ENCODE measurements around the gene ADAMTS2. TPM values are rescaled to one million over a fixed set of nuclear protein-coding genes. Genes with fewer than 3 reads are reported as not detected.

The ADAMTS2 gene
- total RNA-seq, 1 experiment from 2014 or later, result not detected

DNA sequence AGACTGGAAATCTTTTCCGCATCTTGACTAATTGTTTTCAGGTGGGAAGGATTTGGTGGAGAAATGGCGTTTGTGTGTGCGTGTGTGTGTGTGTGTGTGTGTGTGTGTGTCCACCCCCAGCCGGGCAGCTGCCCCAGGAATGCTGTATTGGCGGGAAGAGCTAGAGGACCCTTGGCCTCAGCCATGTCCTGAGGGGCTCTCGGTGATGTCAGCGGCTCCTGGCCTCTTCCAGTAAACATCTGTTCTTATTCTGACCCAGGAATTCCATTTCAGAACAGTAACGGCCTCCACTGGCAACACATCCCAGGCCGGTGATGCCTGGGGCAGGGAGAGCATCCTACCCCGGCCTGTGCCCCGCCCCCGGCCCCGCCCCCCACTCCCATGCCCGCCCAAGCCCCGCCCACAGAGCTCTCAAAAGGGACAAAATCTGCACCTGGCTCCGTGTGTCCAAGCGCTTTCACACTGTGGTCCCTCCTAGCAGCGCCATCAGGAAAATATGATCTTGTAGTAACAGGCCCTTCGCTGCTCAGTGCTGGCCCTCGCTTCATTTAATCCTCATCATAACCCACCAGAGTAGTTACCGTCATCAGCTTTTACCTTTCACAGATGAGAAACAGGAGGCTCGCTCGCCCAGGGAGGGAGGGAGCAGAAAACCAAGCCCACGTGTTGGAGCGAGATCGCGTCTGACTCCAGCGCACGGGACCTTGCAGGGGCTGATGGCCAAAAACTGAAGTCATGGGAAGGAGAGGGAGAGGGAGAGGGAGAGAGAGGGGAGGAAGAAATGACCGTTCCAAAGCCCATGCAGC, 18.9 kb downstream of the ADAMTS2 start:
- POLR2A ChIA-PET (ENCODE audit: unreplicated experiment), result no interaction called here
- ATAC-seq, result no peak

DNA sequence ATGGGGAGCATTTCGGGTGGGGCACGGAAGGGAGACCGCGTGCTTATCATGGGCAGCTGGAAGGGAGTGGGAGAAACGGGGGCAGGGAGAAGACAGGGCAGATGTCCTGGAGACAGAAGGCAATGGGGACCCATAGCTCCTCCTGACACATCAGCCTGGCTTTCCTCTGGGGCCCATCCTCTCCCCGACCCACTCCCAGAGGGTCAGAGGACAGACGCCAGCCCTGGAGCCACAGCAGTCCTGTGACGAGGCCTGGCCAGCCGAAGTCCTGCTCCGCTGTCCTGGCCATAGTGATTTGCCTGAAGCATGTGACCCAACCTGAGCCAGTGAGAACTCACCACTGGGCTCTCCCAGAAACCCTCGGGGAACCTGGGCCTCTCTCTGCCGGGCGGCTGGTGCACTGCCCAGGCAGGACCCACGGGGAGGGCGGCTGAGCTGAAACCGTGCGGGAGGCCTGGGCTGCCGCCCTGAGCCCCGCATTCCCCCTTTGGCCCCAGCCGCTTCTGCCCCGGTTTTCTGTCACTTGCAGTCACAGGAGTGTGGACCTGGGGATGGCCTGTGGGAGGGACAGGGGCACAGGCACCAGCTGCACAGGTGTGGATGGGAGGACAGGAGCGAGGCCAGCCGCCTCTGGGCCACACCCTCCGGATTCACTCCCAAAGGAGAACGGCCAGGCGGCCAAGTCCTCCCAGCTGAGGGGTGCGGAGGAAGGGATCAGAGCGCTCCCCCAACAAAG, 19.8 kb downstream of the ADAMTS2 start:
- TF ChIP-seq EZH2 (IDR thresholded peaks at IDR 0.05; ENCODE audit: low read length, unreplicated experiment) (no peak), EZH2phosphoT487 (IDR thresholded peaks at IDR 0.05; ENCODE audit: borderline replicate concordance, low read length) (no peak)
- TF ChIP-seq, protein P1, sequence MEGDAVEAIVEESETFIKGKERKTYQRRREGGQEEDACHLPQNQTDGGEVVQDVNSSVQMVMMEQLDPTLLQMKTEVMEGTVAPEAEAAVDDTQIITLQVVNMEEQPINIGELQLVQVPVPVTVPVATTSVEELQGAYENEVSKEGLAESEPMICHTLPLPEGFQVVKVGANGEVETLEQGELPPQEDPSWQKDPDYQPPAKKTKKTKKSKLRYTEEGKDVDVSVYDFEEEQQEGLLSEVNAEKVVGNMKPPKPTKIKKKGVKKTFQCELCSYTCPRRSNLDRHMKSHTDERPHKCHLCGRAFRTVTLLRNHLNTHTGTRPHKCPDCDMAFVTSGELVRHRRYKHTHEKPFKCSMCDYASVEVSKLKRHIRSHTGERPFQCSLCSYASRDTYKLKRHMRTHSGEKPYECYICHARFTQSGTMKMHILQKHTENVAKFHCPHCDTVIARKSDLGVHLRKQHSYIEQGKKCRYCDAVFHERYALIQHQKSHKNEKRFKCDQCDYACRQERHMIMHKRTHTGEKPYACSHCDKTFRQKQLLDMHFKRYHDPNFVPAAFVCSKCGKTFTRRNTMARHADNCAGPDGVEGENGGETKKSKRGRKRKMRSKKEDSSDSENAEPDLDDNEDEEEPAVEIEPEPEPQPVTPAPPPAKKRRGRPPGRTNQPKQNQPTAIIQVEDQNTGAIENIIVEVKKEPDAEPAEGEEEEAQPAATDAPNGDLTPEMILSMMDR (conservative IDR thresholded peaks at IDR 0.05; ENCODE audit: low read depth, low read length), result no peak
- Histone ChIP-seq H3K9me2 (replicated peaks; ENCODE audit: low read length) (no peaks in the 10 kb centered on the region), H2AFZ (ENCODE audit: low read length) (no peak overlapping the region), H4K20me1 (ENCODE audit: low read length) (no peaks in the 10 kb centered on the region), H3K27ac (ENCODE audit: low read length) (no peak overlapping the region), H3K27me3 (ENCODE audit: low read length) (peaks cover 55% of the 10 kb centered on the region), H3K4me1 (ENCODE audit: insufficient read depth, low read length) (no peaks in the 10 kb centered on the region), H3K4me2 (ENCODE audit: low read length) (no peak overlapping the region), H3K9me3 (ENCODE audit: low read length) (no peaks in the 10 kb centered on the region), H3K79me2 (ENCODE audit: low read length) (no peaks in the 10 kb centered on the region), H3K4me3 (ENCODE audit: low read length) (no peak overlapping the region), H3F3A (ENCODE audit: low read length, unreplicated experiment) (no peaks in the 10 kb centered on the region), H3K36me3 (ENCODE audit: low read depth, low read length) (no peaks in the 10 kb centered on the region), H3K9ac (ENCODE audit: low read length) (no peak overlapping the region)
- ChIA-PET CTCF (no interaction called here), POLR2A (ENCODE audit: unreplicated experiment) (no interaction called here)
- ATAC-seq (no peak), DNase-seq (no peak)
- BruUV-seq (replicated peaks), result no TSS peak
- intact Hi-C loops (cut with micrococcal nuclease), result no loop called here

More for the DNA sequence above, 18.9 kb downstream of the ADAMTS2 start:
- no TSS peak for BruUV-seq (replicated peaks)
- intact Hi-C loops (cut with micrococcal nuclease), result no loop called here
- Histone ChIP-seq H3K4me2 (ENCODE audit: low read length) (no peak overlapping the region), H3K27ac (ENCODE audit: low read length) (no peak overlapping the region), H3K79me2 (ENCODE audit: low read length) (no peaks in the 10 kb centered on the region), H3F3A (ENCODE audit: low read length, unreplicated experiment) (no peaks in the 10 kb centered on the region), H3K9ac (ENCODE audit: low read length) (no peak overlapping the region), H3K27me3 (ENCODE audit: low read length) (peaks cover 61% of the 10 kb centered on the region), H3K4me1 (ENCODE audit: insufficient read depth, low read length) (no peaks in the 10 kb centered on the region), H3K9me2 (replicated peaks; ENCODE audit: low read length) (no peaks in the 10 kb centered on the region), H4K20me1 (ENCODE audit: low read length) (no peaks in the 10 kb centered on the region), H3K9me3 (ENCODE audit: low read length) (no peaks in the 10 kb centered on the region), H3K36me3 (ENCODE audit: low read depth, low read length) (no peaks in the 10 kb centered on the region), H2AFZ (ENCODE audit: low read length) (no peak overlapping the region), H3K4me3 (ENCODE audit: low read length) (no peak overlapping the region)
- DNase-seq, result no peak
- TF ChIP-seq, protein P1 (conservative IDR thresholded peaks at IDR 0.05; ENCODE audit: low read depth, low read length), result no peak
- TF ChIP-seq EZH2 (IDR thresholded peaks at IDR 0.05; ENCODE audit: low read length, unreplicated experiment) (no peak), EZH2phosphoT487 (IDR thresholded peaks at IDR 0.05; ENCODE audit: borderline replicate concordance, low read length) (no peak)
- CTCF ChIA-PET, result no interaction called here
